GOT3 (cell line): ENCODE measurements around the gene AHRR.
"Not testable (repeated sequence)": the region's sequence is repeated elsewhere in the genome, so short reads cannot be mapped to it uniquely, and the experiment has no call there.

Experiments used
- DNase-seq: peaks from one replicate; lab custom pipeline; 2025; ENCODE audit warnings: mixed read lengths; lab: John Stamatoyannopoulos, UW

Gene AHRR

DNA sequence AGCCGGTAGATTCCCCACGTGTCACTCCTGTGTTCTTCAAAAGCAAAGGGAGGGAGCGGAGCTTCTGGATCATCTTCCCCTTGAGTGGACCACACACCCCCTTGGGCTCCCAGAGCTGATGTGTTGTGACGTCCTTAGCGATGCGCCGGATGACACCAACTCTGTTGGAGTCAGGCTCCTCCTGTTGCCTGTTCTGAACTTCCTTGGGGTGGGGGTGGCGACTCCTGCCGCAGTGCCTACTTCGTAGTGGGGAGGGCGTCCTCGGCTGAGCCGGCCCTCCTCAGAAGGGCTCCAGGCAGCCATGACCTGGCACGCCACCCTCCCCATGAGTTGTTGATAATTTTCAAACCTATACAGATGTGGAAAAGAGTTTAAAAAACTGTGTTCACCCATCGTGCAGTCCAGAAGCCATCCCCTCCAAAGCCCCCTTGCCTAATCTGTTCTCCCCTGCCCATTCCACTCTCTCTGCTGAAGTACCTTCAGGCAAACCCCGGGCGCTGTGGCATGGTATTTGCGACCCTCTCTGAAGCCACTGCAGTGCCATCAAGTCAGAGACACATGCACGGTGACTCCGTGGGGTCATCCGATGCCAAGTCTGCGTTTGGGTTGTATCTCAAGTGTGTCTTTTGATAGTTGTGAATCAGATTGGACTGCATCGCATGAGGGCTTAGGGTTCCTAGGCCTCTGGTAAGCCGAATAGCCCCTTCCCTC, 138.2 kb downstream of the AHRR start:
- no peak for DNase-seq

DNA sequence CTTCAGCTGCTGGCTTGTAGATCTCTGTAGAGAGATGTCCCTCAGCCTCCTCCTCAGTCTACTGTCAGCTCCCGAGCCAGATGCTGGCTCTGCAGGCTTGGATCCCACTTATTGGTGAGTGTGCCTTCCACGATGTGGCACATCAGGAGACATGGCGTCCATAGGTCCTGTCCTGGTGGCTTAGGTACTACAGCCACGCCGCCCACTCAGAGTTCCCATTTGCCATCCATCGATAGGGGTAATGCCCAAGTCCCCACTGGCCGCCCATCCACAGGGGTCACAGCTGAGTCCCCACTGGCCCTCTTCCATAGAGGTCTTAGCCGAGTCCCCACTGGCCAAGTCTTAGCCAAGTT, 138.7 kb downstream of the AHRR start:
- no peak for DNase-seq

GRCh38 chr5:462051-462481, 140.6 kb downstream of the AHRR start:
- no peak for DNase-seq

- no peak for DNase-seq
These were observed 141.8 kb downstream of the AHRR start for GRCh38 chr5:463301-463700.

DNA sequence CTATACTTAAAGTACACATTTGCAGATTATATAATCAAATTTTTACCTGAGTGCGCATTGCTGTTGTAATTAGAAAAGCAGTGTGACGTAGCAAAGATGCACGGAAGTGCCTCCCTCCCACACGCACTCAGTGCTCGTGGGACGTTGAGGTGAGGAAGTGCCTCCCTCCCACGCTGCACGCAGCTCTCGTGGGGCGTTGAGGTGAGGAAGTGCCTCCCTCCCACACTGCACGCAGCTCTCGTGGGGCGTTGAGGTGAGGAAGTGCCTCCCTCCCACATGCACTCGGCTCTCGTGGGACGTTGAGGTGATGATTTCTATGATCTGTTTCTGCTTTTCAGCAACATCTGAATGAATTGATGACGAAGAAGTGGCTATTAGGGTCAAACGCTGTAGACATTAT, 142.4 kb downstream of the AHRR start:
- no peak for DNase-seq

DNA sequence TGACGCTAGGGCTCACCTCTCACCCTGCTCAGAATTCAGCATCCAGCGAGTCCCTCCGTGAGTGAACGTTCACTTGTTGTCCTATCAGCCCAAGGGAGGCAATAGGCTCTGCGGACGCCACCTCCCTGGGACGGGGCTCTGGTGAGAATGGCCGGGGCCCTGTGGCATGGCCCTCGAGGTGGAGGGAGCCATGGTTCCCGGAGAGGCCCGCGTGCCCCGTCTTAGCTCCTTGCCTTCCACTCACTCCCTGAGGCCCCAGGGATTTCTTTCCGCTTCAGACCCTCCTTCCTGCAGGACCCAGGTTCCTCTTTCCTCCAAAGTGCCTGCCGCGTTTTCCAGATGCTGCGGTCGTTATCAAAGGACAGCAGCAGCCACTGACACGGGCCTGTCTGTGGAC, 142.9 kb downstream of the AHRR start:
- DNase-seq: no peak

DNA sequence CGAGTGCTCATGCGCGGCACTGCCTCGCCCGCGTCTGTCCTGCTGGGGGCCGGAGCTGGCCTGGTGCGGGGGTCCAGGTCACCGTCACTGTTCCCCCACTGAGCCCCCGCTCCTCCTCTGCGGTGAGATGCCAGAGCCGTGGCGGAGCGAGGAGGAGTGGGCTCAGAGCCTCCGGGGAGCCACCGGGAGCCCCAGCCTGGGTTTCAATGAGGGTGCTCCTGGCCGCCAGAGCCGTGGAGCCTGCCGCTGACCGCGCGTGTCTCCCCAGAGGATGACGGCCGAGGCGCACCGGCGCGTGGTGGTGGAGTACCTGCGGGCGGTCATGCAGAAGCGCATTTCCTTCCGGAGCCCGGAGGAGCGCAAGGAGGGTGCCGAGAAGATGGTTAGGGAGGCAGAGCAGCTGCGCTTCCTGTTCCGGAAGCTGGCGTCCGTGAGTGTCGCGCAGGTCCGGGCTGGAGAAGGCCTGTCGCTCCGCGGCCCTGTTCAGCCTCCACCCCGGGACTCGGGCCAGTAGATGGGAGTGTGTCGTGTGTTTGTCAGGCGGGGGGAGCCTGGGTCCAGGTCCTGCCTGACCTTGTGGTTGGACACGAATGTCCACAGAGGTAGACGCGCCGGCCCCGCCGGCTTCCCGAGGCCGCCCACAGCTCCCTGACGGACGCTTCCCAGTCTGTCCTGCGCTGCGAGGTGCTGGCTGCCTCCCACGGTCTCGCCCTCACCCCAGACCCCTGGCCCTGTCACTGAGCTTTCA, 143.5 kb downstream of the AHRR start:
- DNase-seq: no peak

- DNase-seq: no peak
These were observed 144.3 kb downstream of the AHRR start for GRCh38 chr5:465591-466403.

DNA sequence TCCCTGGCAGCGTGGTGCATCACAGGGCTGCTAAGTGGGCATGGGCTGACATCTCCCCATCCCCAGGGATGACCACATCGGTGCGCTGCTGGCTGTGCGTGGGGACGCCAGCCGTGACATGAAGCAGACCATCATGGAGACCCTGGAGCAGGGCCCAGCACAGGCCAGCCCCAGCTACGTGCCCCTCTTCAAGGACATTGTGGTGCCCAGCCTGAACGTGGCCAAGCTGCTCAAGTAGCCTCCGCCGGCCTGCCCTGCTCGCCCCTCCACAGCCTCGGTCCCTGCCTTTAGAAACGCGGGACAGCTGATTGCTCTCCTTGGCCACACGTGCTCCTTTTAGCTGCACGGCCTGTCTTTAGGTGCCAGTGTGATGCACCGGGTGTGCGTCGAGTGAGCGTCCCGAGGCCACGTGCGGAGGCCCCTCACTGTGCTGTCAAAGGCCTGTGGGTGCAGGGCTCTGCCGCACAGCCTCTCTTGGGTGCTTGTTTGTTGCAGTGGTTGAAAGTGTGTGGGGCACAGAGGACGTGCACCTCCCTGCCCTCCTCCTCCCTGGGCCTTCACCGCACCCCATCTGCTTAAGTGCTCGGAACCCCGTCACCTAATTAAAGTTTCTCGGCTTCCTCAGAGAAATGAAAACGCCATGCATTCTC, 145.3 kb downstream of the AHRR start:
- no peak for DNase-seq

DNA sequence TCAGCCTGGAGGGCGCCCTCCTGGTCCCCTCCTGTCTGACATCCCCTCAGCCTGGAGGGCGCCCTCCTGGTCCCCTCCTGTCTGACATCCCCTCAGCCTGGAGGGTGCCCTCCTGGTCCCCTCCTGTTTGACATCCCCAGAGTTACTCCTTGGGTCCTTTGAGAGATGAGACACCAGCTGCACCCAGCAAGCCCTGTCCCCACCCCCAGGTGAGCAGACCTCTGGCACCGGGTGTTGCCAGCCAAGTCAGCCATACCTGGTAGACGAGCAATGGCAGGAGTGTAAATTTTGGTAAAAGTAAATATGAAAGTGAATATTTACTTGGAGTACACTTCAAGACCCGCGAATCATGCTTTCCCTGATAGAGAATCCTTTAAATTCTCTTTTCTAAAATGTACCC, 146.9 kb downstream of the AHRR start:
- no peak for DNase-seq

GRCh38 chr5:469752-470483, 148.4 kb downstream of the AHRR start:
- no peak for DNase-seq

DNA sequence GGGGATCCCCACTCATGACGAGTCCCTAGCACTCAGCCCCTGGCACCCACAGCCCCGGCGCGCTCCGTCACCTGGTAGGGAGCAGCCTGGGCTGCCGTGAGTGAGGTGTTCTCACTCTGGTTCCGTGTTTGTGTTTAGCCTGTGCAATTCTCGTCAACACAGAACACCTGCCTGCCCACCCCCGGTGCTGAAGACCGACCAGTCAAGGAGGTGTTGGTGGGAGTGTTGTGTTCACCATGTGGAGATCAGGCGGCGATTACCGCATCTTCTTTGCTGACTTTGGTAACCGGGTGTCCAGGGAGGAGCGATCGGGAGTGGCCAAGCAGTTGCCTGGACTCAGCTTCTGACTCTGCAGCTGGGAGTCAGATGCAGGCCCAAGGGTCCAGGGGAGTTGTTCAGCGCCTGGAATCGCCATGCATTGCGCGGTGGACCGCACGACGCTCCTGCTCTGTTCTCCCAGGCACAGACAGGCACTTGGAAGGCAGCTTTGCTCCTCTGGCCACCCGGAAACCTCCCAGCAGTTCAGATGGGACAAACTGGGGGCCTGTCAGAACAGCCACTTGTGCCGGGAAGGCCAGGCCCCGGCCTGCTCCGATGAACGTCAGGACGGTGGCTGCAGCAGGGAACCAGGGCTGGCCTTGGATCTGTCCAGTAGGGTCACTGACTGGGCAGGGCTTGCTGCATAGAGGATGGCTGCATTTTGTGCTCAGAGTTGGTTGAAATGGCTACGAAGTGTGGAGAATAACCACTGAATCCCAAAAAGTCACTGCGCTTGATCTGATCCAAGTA, 149.6 kb downstream of the AHRR start:
- DNase-seq: no peak

GRCh38 chr5:471750-472058, 150.2 kb downstream of the AHRR start:
- DNase-seq: no peak

- no peak for DNase-seq
These were observed 150.7 kb downstream of the AHRR start for GRCh38 chr5:472076-472655.

DNA sequence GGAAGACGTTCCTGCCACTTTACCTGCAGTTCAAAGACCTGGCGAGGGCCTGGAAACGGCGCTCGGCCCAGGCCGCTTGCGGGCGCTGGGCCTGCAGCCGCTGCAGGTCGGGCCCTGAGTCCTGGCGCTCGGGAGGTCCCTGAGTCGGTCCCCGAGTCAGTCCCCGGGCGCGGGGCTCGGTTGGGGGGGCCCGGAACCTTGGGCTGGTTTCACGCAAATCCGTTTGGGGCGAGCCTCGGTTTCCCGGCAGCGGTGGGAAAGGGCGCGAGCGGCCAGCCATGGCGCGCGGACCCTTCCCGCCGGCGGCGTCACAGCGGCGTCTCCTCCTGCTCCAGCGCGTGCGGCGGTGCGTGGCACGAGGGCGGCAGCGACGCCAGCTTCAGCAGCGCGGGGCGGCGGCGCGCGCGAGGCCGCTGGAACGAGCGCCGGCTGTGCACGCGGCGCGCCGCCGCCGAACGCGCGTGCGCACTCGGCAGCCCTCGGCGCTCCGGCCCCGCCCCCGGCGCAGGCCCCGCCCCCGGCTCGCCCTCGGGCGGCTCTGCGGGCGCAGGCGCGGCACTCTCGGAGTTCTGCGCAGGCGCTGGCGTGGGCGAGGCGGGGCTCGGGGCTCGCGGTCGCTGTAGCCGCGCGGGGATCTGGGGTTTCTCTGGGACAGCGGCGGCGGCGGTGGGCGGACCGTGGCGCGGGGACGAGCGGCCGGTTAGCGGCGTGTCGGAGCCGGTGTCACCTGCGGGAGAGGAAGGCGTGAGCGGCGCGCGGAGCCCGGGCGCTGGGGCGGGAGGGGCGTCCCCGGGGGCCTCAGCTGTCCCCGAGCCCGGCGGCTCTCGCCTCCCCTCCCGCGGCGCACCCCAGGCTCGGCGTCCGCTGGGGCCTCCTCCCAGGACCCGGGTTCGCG, 151.4 kb downstream of the AHRR start:
- peak; percentile 65 for DNase-seq

DNA sequence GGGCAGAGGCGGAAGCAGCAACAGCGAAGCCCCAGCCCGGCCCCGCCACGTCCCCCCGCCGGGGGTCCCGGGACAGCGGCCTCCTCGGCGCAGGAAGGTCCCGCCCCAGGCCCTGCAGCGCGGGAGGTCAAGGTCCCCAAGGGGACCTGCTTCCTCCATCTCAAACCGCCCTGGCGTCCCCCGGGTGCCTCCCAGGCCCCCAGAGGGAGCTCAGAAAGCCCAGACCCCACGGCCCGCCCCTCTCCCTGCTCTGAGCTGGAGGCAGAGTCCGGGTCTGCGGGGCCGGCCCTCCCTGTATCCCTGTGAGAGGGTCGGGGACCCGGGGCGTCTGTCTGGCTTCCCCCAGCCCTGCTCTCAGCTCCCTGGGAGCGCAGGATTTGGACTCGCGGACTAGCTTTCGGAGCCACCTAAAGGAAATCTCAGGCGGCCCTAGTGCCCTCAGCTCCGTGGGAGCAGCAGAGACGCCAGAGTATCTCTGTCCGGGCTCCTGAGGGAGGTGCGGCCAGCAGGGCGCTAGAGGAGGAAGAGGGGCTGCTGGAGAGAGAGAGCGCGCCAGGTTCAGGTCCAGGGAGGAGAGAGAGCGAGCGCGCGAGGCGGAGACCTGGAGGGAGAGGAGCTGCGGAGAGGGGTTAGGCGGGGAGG, 152.2 kb downstream of the AHRR start:
- DNase-seq: no peak

DNA sequence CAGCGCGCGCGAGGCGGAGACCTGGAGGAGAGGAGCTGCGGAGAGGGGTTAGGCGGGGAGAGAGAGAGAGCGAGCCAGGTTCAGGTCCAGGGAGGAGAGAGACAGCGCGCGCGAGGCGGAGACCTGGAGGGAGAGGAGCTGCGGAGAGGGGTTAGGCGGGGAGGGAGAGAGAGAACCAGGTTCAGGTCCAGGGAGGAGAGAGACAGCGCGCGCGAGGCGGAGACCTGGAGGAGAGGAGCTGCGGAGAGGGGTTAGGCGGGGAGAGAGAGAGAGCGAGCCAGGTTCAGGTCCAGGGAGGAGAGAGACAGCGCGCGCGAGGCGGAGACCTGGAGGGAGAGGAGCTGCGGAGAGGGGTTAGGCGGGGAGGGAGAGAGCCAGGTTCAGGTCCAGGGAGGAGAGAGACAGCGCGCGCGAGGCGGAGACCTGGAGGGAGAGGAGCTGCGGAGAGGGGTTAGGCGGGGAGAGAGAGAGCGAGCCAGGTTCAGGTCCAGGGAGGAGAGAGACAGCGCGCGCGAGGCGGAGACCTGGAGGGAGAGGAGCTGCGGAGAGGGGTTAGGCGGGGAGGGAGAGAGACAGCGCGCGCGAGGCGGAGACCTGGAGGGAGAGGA, 152.8 kb downstream of the AHRR start:
- not testable (repeated sequence) for DNase-seq

GRCh38 chr5:474840-475661, 153.5 kb downstream of the AHRR start:
- DNase-seq: no peak
